GM12892 (cell line): ENCODE results near the gene MVK.

Experiments used
- POLR2A ChIP-seq: IDR thresholded peaks from 2 replicates; pipeline ENCODE4 v1.6.1; 2011; ENCODE audit warnings: low read depth, low read length, control low read depth
- POLR2AphosphoS5 ChIP-seq: IDR thresholded peaks from 2 replicates; pipeline ENCODE4 v1.6.1; 2011; ENCODE audit warnings: low read depth, low read length, control low read depth
- TAF1 ChIP-seq: IDR thresholded peaks from 2 replicates; pipeline ENCODE4 v1.6.1; 2011; ENCODE audit warnings: low read depth, mild to moderate bottlenecking, control low read depth, low read length, borderline replicate concordance

GRCh38 chr12:109540526-109541412, 32.8 kb upstream of the MVK start:
- TF ChIP-seq TAF1 = no peak
- TF ChIP-seq POLR2AphosphoS5 = no peak
- TF ChIP-seq POLR2A = no peak
